ENCODE data around the gene P2RX1. TPM values are rescaled to one million over a fixed set of nuclear protein-coding genes. Genes with fewer than 3 reads are reported as not detected.

Gene P2RX1
- total and polyA plus RNA-seq, 2 experiments from 2014 or later, result 0.31 to 2.2 TPM

GRCh38 chr17:3917391-3917931, 1.2 kb upstream of the P2RX1 start:
- Histone ChIP-seq H3K79me2 (replicated peaks; ENCODE audit: insufficient read depth) (no peaks in the 10 kb centered on the region), H3K36me3 (ENCODE audit: insufficient read depth) (no peaks in the 10 kb centered on the region), H2AFZ (no peak overlapping the region), H3K4me3 (no peak overlapping the region), H3K9me2 (ENCODE audit: insufficient read depth) (no peaks in the 10 kb centered on the region), H4K20me1 (replicated peaks; ENCODE audit: insufficient read depth) (no peaks in the 10 kb centered on the region), H3K4me2 (no peak overlapping the region), H3F3A (replicated peaks; ENCODE audit: low read depth) (no peaks in the 10 kb centered on the region), H3K4me1 (ENCODE audit: insufficient read depth) (no peaks in the 10 kb centered on the region; the same call in 1 of the 2 replicates), H3K27me3 (ENCODE audit: insufficient read depth) (no peaks in the 10 kb centered on the region), H3K27ac (ENCODE audit: low read depth) (no peak overlapping the region)
- Mint-ChIP-seq H3K4me3 (no peak overlapping the region), H3K9me3 (no peaks in the 10 kb centered on the region), H3K4me1 (peaks cover 5% of the 10 kb centered on the region; the same call in 2 of the 3 replicates), H3K27ac (no peak overlapping the region), H3K36me3 (ENCODE audit: low read depth) (no peaks in the 10 kb centered on the region), H3K27me3 (ENCODE audit: insufficient read depth, low read depth, poor library complexity) (peaks cover 4% of the 10 kb centered on the region)
- ATAC-seq (no peak), DNase-seq (ENCODE audit: low spot score) (no peak)
- TF ChIP-seq REST (IDR thresholded peaks at IDR 0.05; ENCODE audit: unreplicated experiment) (no peak), NANOG (IDR thresholded peaks at IDR 0.05; ENCODE audit: borderline replicate concordance) (no peak), ZNF114 (CRISPR knock-in tag; IDR thresholded peaks at IDR 0.05) (no peak), STAT1 (IDR thresholded peaks at IDR 0.05; ENCODE audit: unreplicated experiment) (no peak), ETS1 (IDR thresholded peaks at IDR 0.05) (no peak), EZH2phosphoT487 (IDR thresholded peaks at IDR 0.05; ENCODE audit: unreplicated experiment) (no peak), JUNB (IDR thresholded peaks at IDR 0.05; ENCODE audit: unreplicated experiment) (no peak), ZNF331 (CRISPR knock-in tag; IDR thresholded peaks at IDR 0.05; ENCODE audit: low read depth) (no peak), CREB1 (CRISPR knock-in tag; IDR thresholded peaks at IDR 0.05; ENCODE audit: low read depth) (no peak), POLR2AphosphoS5 (IDR thresholded peaks at IDR 0.05; ENCODE audit: low read depth) (no peak)

GRCh38 chr17:3916825-3917224, 560 bp upstream of the P2RX1 start:
- H3K27ac ChIP-seq (ENCODE audit: low read depth), result no peak overlapping the region
- ATAC-seq (no peak), DNase-seq (ENCODE audit: low spot score) (no peak)
- H3K9me2 ChIP-seq (ENCODE audit: insufficient read depth), result no peaks in the 10 kb centered on the region
- no peak overlapping the region for H3K4me3 ChIP-seq
- no peaks in the 10 kb centered on the region for H3K36me3 ChIP-seq (ENCODE audit: insufficient read depth)
- H3K4me2 ChIP-seq, result no peak overlapping the region
- no peaks in the 10 kb centered on the region; the same call in 1 of the 2 replicates for H3K4me1 ChIP-seq (ENCODE audit: insufficient read depth)
- no peak for TF ChIP-seq REST (IDR thresholded peaks at IDR 0.05; ENCODE audit: unreplicated experiment)
- H4K20me1 ChIP-seq (replicated peaks; ENCODE audit: insufficient read depth), result no peaks in the 10 kb centered on the region
- no peaks in the 10 kb centered on the region for H3K27me3 ChIP-seq (ENCODE audit: insufficient read depth)
- H2AFZ ChIP-seq, result no peak overlapping the region
- no peak overlapping the region for H3K27ac Mint-ChIP-seq
- H3F3A ChIP-seq (replicated peaks; ENCODE audit: low read depth), result no peaks in the 10 kb centered on the region
- no peaks in the 10 kb centered on the region for H3K9me3 Mint-ChIP-seq
- H3K4me3 Mint-ChIP-seq, result no peak overlapping the region
- peaks cover 5% of the 10 kb centered on the region; the same call in 1 of the 3 replicates for H3K4me1 Mint-ChIP-seq
- H3K36me3 Mint-ChIP-seq (ENCODE audit: low read depth), result no peaks in the 10 kb centered on the region
- no peaks in the 10 kb centered on the region for H3K79me2 ChIP-seq (replicated peaks; ENCODE audit: insufficient read depth)
- H3K27me3 Mint-ChIP-seq (ENCODE audit: insufficient read depth, low read depth, poor library complexity), result peaks cover 2% of the 10 kb centered on the region
